GM08714 (cell line): ENCODE data around the gene ALDH1A2.

Experiments used
- H3K4me3 ChIP-seq: fragments of 200-500 bp; sonication (Bioruptor generic); 2 replicates; pipeline ENCODE4 v1.5.1; 2014; ENCODE audit warnings: mild to moderate bottlenecking, low read length, inconsistent platforms
- ZNF274 ChIP-seq: IDR thresholded peaks from 2 replicates; pipeline ENCODE4 v1.6.1; 2012; ENCODE audit warnings: mild to moderate bottlenecking, low read depth, low read length

Gene ALDH1A2

DNA sequence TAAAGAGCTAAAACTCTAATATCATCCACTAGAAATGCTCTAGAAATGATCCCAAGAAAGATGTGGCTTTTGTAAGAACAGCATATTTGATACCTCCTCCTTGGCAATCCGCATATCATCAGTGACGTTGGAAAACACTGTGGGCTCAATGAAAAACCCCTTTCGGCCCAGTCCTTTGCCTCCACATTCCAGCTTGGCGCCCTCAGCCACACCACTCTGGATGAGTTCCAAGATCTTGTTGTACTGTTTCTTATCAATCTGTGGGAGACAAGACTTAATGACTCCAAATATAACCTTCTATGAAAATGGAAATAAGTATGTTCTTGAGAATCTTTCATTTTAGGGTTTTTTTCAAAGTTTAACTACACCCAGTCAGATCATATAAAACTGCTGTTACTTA is 103.6 kb downstream of the ALDH1A2 start:
- no peak overlapping the region for H3K4me3 ChIP-seq
- no peak for TF ChIP-seq ZNF274

DNA sequence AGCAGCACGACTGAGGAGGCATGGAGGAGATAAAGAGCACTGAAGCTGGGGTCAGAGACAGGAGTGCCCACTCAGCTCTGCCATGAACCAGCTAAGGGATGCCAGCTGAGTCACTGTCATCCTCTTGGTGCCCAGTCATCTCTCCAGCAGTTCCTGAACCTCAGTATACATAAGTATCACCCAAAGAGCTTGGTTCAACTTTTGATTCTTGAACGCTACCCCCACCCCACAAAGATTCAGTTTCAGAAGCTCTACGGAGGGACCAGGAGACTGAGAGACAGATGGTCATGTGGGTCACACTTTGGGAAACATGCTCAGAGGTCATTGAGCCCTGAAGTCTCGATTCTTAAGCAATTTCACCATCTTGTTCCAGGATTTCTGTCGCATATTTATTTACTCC is 108.4 kb downstream of the ALDH1A2 start:
- no peak for TF ChIP-seq ZNF274
- no peak overlapping the region for H3K4me3 ChIP-seq

DNA sequence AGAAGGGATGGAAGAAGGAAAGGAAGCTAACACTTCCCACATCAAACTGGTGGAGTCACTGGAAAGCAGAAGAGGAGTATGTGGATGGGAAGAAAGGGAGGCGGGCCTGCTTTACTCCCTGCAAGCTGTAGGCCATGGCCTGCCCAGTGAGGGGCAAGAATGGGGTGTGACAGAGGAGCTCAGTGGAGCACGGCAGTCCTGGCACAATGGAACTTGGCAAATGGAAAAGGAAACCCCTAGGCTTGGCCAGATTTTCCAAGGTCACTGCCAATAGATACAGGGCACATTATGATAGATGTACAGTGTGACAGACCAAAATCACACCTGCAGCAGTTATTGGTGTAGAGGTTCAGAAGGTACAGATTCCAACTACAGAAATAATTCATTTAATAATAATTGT is 111.6 kb downstream of the ALDH1A2 start:
- no peak for TF ChIP-seq ZNF274

DNA sequence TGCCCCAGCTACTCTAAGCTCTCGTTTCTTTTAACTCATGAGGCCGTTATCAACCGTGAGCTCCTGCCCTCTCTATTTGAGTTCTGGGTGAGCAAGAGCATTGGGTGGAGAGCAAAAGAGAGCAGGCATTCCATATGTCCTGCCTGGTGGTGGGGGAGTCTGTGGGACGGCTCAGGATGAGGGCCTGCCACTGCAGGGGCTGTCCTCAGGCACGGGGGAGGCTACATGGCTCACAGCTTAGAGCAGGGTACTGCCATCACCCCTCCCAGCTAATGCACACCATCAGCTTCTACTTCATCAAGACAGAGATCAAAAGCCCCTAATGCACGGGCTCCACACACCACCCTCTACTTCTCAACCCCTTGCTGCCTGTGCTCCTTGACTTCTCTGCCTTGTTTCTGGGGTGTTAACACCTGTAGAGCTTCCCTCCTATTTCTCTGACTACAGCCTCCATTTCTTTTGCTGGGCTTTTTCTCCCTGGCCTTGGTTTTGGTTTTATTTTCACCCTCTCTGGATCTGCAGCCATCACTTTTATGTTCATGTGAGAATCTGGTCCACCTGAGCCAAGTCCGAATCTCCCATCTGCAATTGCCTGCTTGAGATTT is 114.1 kb downstream of the ALDH1A2 start:
- TF ChIP-seq ZNF274 = no peak

More for the DNA sequence above, 111.6 kb downstream of the ALDH1A2 start:
- H3K4me3 ChIP-seq = no peak overlapping the region

DNA sequence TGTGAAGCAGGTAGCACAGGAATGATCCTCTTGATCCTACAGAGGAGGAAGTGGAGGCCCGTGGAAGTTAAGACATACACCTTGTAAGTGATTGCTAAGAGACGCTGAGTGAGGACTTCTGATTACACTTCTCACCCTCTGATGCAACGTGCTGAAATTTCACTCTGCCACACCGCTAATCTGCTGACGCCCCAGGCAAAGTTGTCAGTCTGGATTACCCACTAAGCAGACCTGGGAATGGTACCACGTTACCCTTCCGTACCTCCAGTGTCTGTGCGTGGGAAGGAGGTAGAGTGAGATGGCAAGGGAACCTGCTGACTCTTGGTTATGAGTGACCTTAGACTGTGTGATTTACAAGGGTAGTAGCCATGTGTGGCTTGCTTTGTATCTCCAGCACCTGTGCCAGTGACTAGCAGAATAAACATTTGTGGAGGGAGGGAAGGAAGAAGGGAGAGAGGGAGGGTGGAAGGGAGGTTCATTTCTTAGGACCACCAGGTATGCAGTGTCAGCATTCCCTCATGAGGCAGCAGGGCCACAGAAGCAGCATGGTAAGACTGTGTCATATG is 115.0 kb downstream of the ALDH1A2 start:
- H3K4me3 ChIP-seq = no peak overlapping the region
- TF ChIP-seq ZNF274 = no peak

More for the DNA sequence above, 114.1 kb downstream of the ALDH1A2 start:
- H3K4me3 ChIP-seq = no peak overlapping the region

DNA sequence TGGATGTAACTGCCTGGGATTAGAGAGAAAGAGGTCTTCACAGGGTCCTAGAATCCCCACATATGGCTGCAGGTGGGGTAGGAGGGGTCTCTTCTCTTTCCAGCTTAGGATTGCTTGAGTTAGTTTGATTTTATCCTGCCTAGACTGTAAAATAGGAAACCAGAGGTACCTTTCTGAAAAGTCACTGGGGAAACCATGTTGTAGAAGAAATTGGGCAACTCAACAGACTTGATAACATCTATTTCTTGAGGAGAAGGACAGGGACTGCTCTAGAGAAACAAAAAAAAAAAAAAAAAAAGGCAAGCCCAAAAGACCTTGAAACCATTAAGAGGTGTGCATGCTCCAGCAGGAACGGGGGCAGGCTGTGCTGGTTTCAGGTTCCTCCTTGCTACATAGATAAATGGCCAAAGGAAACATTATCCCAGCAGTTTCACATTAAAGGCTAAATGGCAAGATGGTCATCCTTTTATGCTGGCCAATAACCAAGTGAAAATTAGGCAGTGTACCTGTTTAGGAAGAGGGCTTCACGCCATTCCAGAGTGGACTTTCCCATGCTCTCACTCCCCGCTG is 116.1 kb downstream of the ALDH1A2 start:
- no peak for TF ChIP-seq ZNF274
- no peak overlapping the region for H3K4me3 ChIP-seq

DNA sequence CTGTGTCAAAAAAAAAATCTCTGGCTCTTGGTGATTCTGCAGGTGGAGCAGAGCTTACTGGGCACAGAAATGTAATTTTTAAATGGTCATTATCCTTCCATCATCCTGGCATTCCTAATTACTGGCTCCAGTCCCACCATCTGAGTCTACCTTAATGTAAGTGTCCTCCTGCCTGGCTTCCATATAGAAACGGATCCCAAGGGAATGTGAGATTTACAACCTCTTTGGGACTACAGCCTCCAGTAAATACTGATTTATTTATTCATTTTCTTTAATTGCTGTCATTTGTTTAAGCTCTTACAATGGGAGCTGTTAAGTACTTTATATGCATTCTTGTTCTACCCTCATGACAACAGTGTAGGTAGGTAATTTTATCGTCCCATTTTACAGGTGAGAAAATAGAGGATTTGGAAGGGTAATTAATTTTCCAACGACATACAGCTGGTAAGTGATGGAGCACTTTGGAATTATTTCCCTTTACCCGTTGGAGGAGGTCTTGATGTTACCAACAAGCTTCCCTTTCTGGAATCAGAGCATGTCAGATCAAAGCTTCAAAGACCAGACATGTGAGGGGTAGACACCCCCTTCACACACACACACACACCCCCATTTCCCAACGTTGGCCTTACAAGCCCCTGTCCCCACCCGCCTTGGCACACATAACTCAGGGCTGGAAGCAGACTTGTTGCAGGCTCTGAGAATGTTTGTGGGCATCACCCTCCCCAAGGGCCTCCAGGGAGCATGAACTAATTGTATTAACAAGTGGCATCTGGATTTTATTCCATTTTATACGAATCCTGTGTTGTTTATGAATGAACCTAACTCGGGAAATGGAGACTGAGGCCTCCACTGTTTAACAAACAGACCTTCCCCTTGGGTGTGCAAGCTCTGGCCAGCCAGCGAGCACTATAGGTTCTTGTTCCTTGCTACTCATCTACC is 116.9 kb downstream of the ALDH1A2 start:
- H3K4me3 ChIP-seq = no peak overlapping the region
- no peak for TF ChIP-seq ZNF274

DNA sequence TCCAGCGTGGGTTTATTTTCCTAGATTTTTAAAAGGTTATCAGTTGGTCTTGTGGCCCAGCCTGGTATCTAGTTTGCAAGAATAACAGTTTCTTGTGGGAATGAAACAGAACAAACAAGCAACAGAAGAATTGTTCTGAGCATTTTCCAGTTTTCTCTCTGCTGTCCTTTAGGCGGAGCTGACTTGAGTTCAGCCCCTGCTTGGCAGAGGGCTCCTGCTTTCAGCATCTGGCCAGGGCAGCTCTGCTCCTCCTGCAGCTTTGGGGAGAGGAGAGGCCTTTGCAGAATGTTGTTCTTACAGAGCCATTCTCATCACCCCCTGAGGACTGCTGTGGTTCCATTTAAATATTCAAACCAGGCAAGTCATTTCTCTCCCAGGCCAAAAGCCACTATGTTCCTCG is 117.7 kb downstream of the ALDH1A2 start:
- TF ChIP-seq ZNF274 = no peak
- H3K4me3 ChIP-seq = no peak overlapping the region

DNA sequence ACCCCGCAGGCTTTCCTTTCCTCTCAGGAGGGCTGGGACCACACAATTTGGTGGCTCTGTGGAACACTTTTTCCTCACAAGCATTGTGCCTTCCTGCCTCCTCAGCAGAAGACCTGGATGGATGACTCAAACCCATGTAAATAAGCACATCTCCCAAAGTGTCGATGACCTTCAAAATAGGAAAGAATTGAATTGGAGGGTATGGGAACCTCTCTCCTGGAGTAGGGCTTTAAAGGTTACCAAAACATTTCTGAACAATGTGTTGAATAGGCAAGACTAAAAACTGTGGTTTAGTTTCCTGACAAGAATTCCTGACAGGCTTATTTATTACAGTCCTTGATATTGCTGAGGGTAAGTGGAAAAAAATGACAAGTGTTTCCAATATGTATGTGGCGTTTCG is 118.2 kb downstream of the ALDH1A2 start:
- no peak for TF ChIP-seq ZNF274
- no peak overlapping the region for H3K4me3 ChIP-seq

DNA sequence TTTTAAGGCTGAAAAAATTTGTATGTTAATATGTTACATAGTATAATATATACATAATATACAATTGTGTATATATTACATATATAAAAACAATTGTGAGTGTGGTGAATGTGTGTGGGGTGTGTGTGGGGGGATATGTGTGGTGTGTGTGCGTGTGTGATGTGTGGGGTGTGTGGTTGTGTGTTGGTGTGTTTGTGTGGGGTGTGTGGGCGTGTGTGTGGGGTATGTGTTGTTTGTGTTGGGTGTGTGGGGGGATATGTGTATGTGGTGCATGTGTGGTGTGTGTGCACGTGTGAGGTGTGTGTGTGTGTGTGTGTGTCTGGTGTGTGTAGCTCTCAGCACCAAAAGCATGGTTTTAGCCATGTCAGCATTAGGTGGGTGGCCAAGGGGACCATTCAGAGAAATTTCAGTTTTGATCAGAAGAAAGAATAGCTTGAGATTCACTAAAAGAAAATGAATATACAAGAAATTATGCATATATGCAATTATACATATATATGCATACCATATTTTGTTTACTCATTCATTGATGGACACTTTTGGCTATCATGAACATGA is 118.9 kb downstream of the ALDH1A2 start:
- TF ChIP-seq ZNF274 = no peak

DNA sequence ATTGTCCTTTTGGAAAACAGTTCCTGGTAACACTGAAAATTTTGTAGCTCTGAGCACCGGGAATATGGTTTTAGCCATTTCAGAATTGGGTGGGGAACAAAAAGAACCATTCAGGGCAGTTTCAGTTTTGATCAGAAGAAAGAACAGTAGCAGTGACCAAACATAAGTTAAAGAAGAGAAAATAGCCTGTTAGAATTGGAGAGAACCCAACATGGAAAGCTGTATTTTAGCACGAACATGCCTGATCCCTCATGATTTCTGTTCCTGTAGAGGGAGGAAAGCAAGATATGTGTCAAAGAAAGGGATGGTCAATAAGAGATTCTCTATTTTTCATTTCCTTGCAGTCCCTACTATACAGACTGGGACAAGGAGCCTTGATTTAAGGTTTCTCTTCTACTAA is 119.9 kb downstream of the ALDH1A2 start:
- H3K4me3 ChIP-seq = no peak overlapping the region
- TF ChIP-seq ZNF274 = no peak

More for the DNA sequence above, 118.9 kb downstream of the ALDH1A2 start:
- no peak overlapping the region for H3K4me3 ChIP-seq

DNA sequence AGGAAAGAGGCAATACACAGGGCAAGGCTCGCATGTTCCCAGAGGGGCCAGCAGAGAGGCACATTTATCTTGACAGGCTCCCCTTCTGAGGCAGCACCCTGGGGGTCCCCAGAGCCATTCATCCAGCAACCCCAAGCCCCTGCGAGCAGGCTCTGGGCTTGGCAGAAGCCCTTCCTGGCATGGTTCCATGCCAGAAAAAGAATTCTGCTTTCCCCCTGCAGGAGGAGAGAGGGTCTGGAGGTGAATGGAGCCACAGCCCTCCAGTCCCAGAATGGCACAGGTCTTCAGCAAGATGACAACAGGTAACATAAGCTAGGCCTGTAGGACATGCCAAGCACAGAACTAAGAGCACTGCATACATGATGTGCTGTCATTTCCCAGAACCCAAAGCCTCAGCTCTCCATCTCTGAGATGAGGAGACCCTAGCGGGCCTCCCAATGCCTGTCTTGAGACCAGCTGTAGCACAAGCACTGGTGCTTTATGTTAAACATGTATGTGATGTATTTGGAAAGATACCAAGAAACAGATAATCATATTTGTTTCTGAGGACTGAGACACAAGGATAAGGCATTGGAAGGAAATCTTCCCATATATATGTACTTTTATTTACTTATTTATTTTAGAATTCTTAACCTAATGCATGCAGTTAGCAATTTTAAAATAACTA is 121.6 kb downstream of the ALDH1A2 start:
- TF ChIP-seq ZNF274 = no peak
- H3K4me3 ChIP-seq = no peak overlapping the region

DNA sequence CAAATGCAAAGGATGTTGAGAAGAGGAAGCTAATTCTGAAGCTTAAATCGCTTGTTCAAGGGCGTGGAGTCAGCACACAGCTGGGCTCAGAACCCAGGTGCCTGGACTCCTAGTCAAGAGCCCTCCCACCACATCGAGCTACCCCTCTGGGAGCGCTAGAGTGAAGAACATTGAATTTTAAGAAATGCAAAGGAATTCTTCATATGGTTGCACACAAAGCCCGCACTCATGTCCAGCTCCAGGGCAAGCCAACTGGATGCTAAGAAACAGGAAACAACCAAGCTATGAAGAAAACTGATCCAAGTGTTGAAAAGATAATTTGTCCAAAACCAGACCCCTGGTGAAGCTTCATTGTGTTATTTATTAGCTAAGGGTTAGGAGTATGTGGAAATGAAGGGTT is 122.3 kb downstream of the ALDH1A2 start:
- TF ChIP-seq ZNF274 = no peak
- no peak overlapping the region for H3K4me3 ChIP-seq

DNA sequence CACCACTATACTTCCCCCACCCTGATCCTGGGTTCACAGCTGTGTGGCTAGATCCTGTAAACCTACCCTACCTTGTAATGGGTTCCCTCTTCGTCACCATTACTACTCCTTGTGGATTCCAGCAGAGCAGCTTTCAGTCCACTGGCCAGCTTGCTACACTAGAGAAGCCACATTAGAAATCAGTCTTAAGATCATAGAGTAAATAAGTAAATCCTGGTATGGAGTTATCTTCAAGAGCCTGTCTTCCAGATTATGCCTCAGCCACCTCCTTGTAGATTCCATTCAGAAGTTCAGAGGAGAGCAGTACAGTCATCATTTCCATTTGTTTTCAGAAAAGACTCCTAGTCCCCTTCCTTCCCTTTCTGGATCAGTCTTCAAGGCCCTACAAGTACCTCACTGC is 123.7 kb downstream of the ALDH1A2 start:
- no peak for TF ChIP-seq ZNF274
- no peak overlapping the region for H3K4me3 ChIP-seq

DNA sequence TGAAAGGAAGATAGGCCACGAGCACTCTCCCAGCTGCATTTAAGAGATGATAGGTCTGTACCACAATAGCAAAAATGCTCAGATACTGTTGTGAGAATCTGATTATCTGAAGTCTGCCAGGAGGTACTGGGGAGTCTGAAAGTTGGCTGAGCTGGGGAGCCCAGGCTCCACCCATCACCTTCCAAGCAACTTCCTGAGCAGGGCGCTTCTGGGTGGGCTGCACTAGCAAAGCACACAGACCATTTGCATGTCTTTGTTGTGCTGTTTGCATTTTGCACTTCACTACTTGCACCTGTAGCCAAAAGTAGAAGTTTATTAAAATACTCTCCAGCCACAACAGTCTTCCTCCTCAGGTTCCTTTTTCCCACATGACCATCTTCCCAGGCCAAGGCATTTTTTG is 133.2 kb downstream of the ALDH1A2 start:
- no peak for TF ChIP-seq ZNF274
- no peak overlapping the region for H3K4me3 ChIP-seq
